H1 (cell line): ENCODE measurements around the gene LIPC. TPM values are rescaled to one million over a fixed set of nuclear protein-coding genes. Genes with fewer than 3 reads are reported as not detected.

Source experiments
- CTCF ChIA-PET: fragments of 300-600 bp; sonication (Branson Sonifier 250); formaldehyde crosslinking; loops from one replicate; lab custom pipeline; 2021; ENCODE audit not compliant: partially characterized antibody; lab: Charles Lee
- POLR2A ChIA-PET: fragments of 300-600 bp; sonication (Branson Sonifier 250); formaldehyde crosslinking; loops from one replicate; lab custom pipeline; 2021; ENCODE audit warnings: inconsistent platforms; ENCODE audit not compliant: partially characterized antibody; lab: Charles Lee
- DNase-seq, 2 experiments: peaks; one replicate each; pipeline versions ENCODE4 v3.0.0 to v3.0.0-alpha.2; 2010 to 2022; ENCODE audit warnings: low spot score in 2 of 2, low read depth in 1 of 2, mixed read lengths in 1 of 2
- FAIRE-seq: peaks from 2 replicates; lab custom pipeline; 2011; peaks lifted over from hg19 to GRCh38; lab: Jason Lieb, UNC
- H2AFZ ChIP-seq: 2 replicates; pipeline ENCODE4 v1.8.1; 2012; ENCODE audit warnings: low read length, inconsistent platforms
- H2AK5ac ChIP-seq: 2 replicates; pipeline ENCODE4 v1.6.1; 2013; ENCODE audit warnings: low read depth, low read length
- H2BK120ac ChIP-seq: replicated peaks from 2 replicates; pipeline ENCODE3; 2013; ENCODE audit warnings: low read depth, low read length, inconsistent platforms
- H2BK12ac ChIP-seq: 2 replicates; pipeline ENCODE4 v1.6.1; 2013; ENCODE audit warnings: low read depth, low read length
- H2BK15ac ChIP-seq: 2 replicates; pipeline ENCODE4 v1.6.1; 2013; ENCODE audit warnings: low read length
- H2BK20ac ChIP-seq: 2 replicates; pipeline ENCODE4 v1.6.1; 2013; ENCODE audit warnings: low read length
- H2BK5ac ChIP-seq: 2 replicates; pipeline ENCODE4 v1.6.1; 2013; ENCODE audit warnings: low read depth, low read length
- H3K14ac ChIP-seq: 2 replicates; pipeline ENCODE4 v1.6.1; 2013; ENCODE audit warnings: inconsistent platforms; ENCODE audit not compliant: insufficient read length
- H3K18ac ChIP-seq: 2 replicates; pipeline ENCODE4 v1.6.1; 2013; ENCODE audit warnings: low read length; ENCODE audit errors: extremely low read depth
- H3K23ac ChIP-seq: 2 replicates; pipeline ENCODE4 v1.6.1; 2013; ENCODE audit warnings: inconsistent platforms; ENCODE audit not compliant: insufficient read length
- H3K23me2 ChIP-seq: 2 replicates; pipeline ENCODE4 v1.6.1; 2013; ENCODE audit warnings: low read depth, low read length
- H3K27ac ChIP-seq: 2 replicates; pipeline ENCODE4 v1.6.1; 2011; ENCODE audit warnings: low read depth, low read length, inconsistent platforms
- H3K27me3 ChIP-seq, 4 experiments: replicated peaks in 1 of 4; 1 replicate in 1 of 4; 2 replicates in 3 of 4; pipeline versions ENCODE4 v1.6.1 to v1.8.1; 2011 to 2013; ENCODE audit warnings: low read length in 3 of 4, mild to moderate bottlenecking in 3 of 4, inconsistent platforms in 2 of 4, mixed read lengths in 2 of 4, moderate library complexity in 1 of 4; ENCODE audit not compliant: control insufficient read depth in 3 of 4, insufficient read depth in 3 of 4; ENCODE audit errors: extremely low read depth in 1 of 4
- H3K36me3 ChIP-seq, 4 experiments: 2 replicates each; pipeline versions ENCODE4 v1.6.1 to v1.8.1; 2011 to 2013; ENCODE audit warnings: mild to moderate bottlenecking in 4 of 4, low read length in 3 of 4, moderate library complexity in 2 of 4, control low read depth in 1 of 4, inconsistent platforms in 1 of 4; ENCODE audit not compliant: insufficient read depth in 4 of 4, control insufficient read depth in 2 of 4
- H3K4ac ChIP-seq: replicated peaks from 2 replicates; pipeline ENCODE3; 2013; ENCODE audit warnings: low read length, low read depth, mixed read lengths, inconsistent platforms; ENCODE audit not compliant: insufficient read length
- H3K4me1 ChIP-seq, 4 experiments: replicated peaks in 1 of 4; 1 replicate in 1 of 4; 2 replicates in 3 of 4; pipeline versions ENCODE4 v1.6.1 to v1.8.1; 2011 to 2013; ENCODE audit warnings: low read length in 3 of 4, inconsistent platforms in 2 of 4, mixed read lengths in 1 of 4; ENCODE audit not compliant: insufficient read depth in 4 of 4, control insufficient read depth in 3 of 4
- H3K4me2 ChIP-seq, 2 experiments: 2 replicates each; pipeline versions ENCODE4 v1.6.1 to v1.8.1; 2011 to 2013; ENCODE audit warnings: low read depth in 2 of 2, low read length in 2 of 2, control low read depth in 1 of 2, inconsistent platforms in 1 of 2, mild to moderate bottlenecking in 1 of 2; ENCODE audit not compliant: insufficient read depth in 1 of 2
- H3K4me3 ChIP-seq, 4 experiments: fragments of 200-600, 300-600 bp in 1 of 4; sonication (generic), shearing (Covaris generic), sonication (Bioruptor Twin) in 1 of 4; 2 replicates each; pipeline versions ENCODE4 v1.5.1 to v1.8.1; 2011 to 2016; ENCODE audit warnings: low read length in 4 of 4, low read depth in 3 of 4, control low read depth in 2 of 4, inconsistent platforms in 2 of 4, mild to moderate bottlenecking in 2 of 4, mixed read lengths in 1 of 4, moderate library complexity in 1 of 4; ENCODE audit not compliant: insufficient read depth in 2 of 4; ENCODE audit errors: extremely low read depth in 1 of 4
- H3K56ac ChIP-seq: replicated peaks from 2 replicates; pipeline ENCODE3; 2013; ENCODE audit warnings: low read depth, mild to moderate bottlenecking, mixed read lengths, low read length, inconsistent platforms; ENCODE audit not compliant: insufficient read length
- H3K79me1 ChIP-seq: 2 replicates; pipeline ENCODE4 v1.6.1; 2013; ENCODE audit warnings: low read depth, low read length, control low read depth
- H3K79me2 ChIP-seq, 2 experiments: 2 replicates each; pipeline versions ENCODE4 v1.6.1 to v1.8.1; 2012 to 2013; ENCODE audit warnings: low read length in 2 of 2, mild to moderate bottlenecking in 2 of 2, inconsistent platforms in 1 of 2; ENCODE audit not compliant: insufficient read depth in 2 of 2, control insufficient read depth in 1 of 2
- H3K9ac ChIP-seq, 4 experiments: replicated peaks in 1 of 4; 1 replicate in 1 of 4; 2 replicates in 3 of 4; pipeline versions ENCODE4 v1.6.1 to v1.8.1; 2011 to 2013; ENCODE audit warnings: low read depth in 3 of 4, low read length in 3 of 4, control low read depth in 2 of 4, mild to moderate bottlenecking in 2 of 4, moderate library complexity in 2 of 4, inconsistent platforms in 1 of 4; ENCODE audit errors: extremely low read depth in 1 of 4
- H3K9me3 ChIP-seq, 2 experiments: 2 replicates each; pipeline versions ENCODE4 v1.6.1 to v1.8.1; 2012 to 2013; ENCODE audit warnings: mild to moderate bottlenecking in 2 of 2, moderate library complexity in 2 of 2, control low read depth in 1 of 2, inconsistent platforms in 1 of 2, low read depth in 1 of 2, low read length in 1 of 2, mixed read lengths in 1 of 2; ENCODE audit not compliant: insufficient read depth in 2 of 2
- H4K20me1 ChIP-seq, 2 experiments: replicated peaks in 1 of 2; 2 replicates each; pipeline versions ENCODE3 to v1.8.1; 2011 to 2013; ENCODE audit warnings: inconsistent platforms in 2 of 2, low read length in 2 of 2, mild to moderate bottlenecking in 1 of 2; ENCODE audit not compliant: insufficient read depth in 2 of 2, control insufficient read depth in 1 of 2
- H4K5ac ChIP-seq: 2 replicates; pipeline ENCODE4 v1.6.1; 2013; ENCODE audit warnings: low read length, low read depth, mixed read lengths, inconsistent platforms; ENCODE audit not compliant: insufficient read length
- H4K8ac ChIP-seq: 2 replicates; pipeline ENCODE4 v1.8.0; 2013; ENCODE audit warnings: mild to moderate bottlenecking, moderate library complexity, low read length, inconsistent platforms; ENCODE audit not compliant: insufficient read depth; ENCODE audit errors: extremely low read depth
- H4K91ac ChIP-seq: replicated peaks from 2 replicates; pipeline ENCODE3; 2013; ENCODE audit warnings: low read length, mixed read lengths, inconsistent platforms; ENCODE audit not compliant: insufficient read length
- EGR1 ChIP-seq: IDR thresholded peaks from 2 replicates; pipeline ENCODE4 v1.6.1; 2011; ENCODE audit warnings: low read depth, low read length, borderline replicate concordance
- KDM4A ChIP-seq: IDR thresholded peaks from one replicate; pipeline ENCODE4 v1.7.1; 2012; ENCODE audit warnings: low read depth, mild to moderate bottlenecking, moderate library complexity, low read length, inconsistent platforms; ENCODE audit not compliant: severe bottlenecking
- MAFK ChIP-seq: IDR thresholded peaks from 2 replicates; pipeline ENCODE4 v1.6.1; 2012; ENCODE audit warnings: low read depth, mild to moderate bottlenecking, improper control_type of control experiment, low read length
- SUZ12 ChIP-seq: fragments of 200-600 bp; sonication (generic); IDR thresholded peaks from 2 replicates; pipeline ENCODE4 v1.6.1; 2012; ENCODE audit warnings: mild to moderate bottlenecking, inconsistent platforms, low read length, moderate library complexity, mixed read lengths
- YY1 ChIP-seq: IDR thresholded peaks from 2 replicates; pipeline ENCODE4 v1.6.1; 2011; ENCODE audit warnings: low read depth, mild to moderate bottlenecking, low read length
- WGBS, 2 experiments: shearing (Covaris generic) in 1 of 2; methylation state at CpG; one replicate each; pipeline versions ENCODE4 v1.1.6 to v1.1.7; 2013 to 2015; ENCODE audit warnings: low lambda C conversion rate in 2 of 2, mixed read lengths in 2 of 2, inconsistent platforms in 1 of 2, low coverage in 1 of 2, missing lambda C conversion rate in 1 of 2; ENCODE audit not compliant: insufficient replicate concordance in 2 of 2, insufficient coverage in 1 of 2, insufficient read length in 1 of 2; ENCODE audit errors: extremely low coverage in 1 of 2, missing lambda C conversion rate in 1 of 2; 5-methylcytosine and 5-hydroxymethylcytosine counted together
- polyA plus RNA-seq, 7 experiments: library from polyadenylated mRNA; depleted of rRNA in 3 of 7; stranded (reverse) in 5 of 7; unstranded in 2 of 7; fragments of >200 nt in 5 of 7; fragments of 200-250 nt in 2 of 7; gene quantifications; 1 replicate in 5 of 7; 2 replicates in 1 of 7; 4 replicates in 1 of 7; pipeline versions ENCODE4 v1.2.1 to v1.2.3, GENCODE V29; 2011 to 2013; ENCODE audit warnings: missing spikeins in 2 of 7, mixed read lengths in 2 of 7
- total RNA-seq: library from RNA; stranded (reverse); fragmentation: NEBNext Ultra II Directional; extraction: Animal tissue kit (Norgen Biotek cat#: 25700); gene quantifications from 2 replicates; pipeline ENCODE4 v1.2.1, GENCODE V29; 2021

LIPC gene
- total and polyA plus RNA-seq, 2 of the 8 experiments (the other 6 are each of a cell fraction or from before 2014, with no cell fraction given), result not detected

DNA sequence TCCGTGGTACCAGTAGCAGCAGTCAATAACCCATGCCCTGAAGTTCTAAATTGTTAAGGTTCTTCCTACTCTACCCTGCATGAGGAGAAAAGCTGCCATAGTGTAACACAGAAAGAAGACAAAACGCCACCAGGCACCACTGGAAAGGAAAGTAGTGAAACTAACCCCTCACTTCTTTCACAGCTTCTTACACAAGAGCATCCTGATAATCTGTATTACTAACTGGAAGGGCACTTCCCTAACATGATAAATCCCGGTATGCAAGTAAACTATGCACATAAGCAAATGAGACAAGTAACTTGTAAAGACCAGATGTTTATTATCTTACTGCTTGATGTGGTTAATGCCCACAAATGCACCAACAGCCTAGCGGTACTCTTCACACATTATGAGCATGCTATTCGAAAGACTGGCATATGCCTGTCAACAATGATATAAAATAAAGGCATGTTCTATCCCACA, 176.4 kb downstream of the LIPC start:
- Histone ChIP-seq H2BK120ac (no peak overlapping the region), H3K9me3 (no peaks in the 10 kb centered on the region), H4K20me1 (peaks cover 0 to 4% of the 10 kb centered on the region in 2 experiments), H3K27ac (no peak overlapping the region), H2AK5ac (no peak overlapping the region), H3K9ac (no peak overlapping the region), H3K18ac (no peak overlapping the region), H4K91ac (no peak overlapping the region), H2BK20ac (no peak overlapping the region), H2BK15ac (no peak overlapping the region)
- WGBS, 2 experiments, result 90% methylated on average over 5 of the region's 5 CpGs; no CpG with 5 or more reads in 1 of the 2 experiments
- DNase-seq (no peak), FAIRE-seq (no peak)
- no peak for TF ChIP-seq KDM4A
- TF ChIP-seq SUZ12, result no peak
- no peak for TF ChIP-seq EGR1
- TF ChIP-seq MAFK, result no peak
- TF ChIP-seq YY1, result no peak
- TF ChIP-seq, all 59 proteins: peak for 0
- no peak overlapping the region for H2AFZ ChIP-seq
- H3K27me3 ChIP-seq, result no peaks in the 10 kb centered on the region
- no peak overlapping the region for H3K4ac ChIP-seq
- H2BK5ac ChIP-seq, result no peak overlapping the region
- ChIA-PET POLR2A (no interaction called here), CTCF (no interaction called here)
- no peak overlapping the region for H4K5ac ChIP-seq
- H3K4me2 ChIP-seq, result no peak overlapping the region
- H3K79me2 ChIP-seq, result no peaks in the 10 kb centered on the region
- peaks cover 3% of the 10 kb centered on the region; the same call in 1 of the 2 replicates for H3K23me2 ChIP-seq
- peaks cover 0 to 9% (median 0%) of the 10 kb centered on the region in 4 experiments; a peak in 2 of 8 replicates for H3K36me3 ChIP-seq
- H2BK12ac ChIP-seq, result no peak overlapping the region
- no peak overlapping the region for H3K14ac ChIP-seq
- H3K23ac ChIP-seq, result no peak overlapping the region
- no peaks in the 10 kb centered on the region for H3K4me1 ChIP-seq
- no peak overlapping the region for H4K8ac ChIP-seq
- 0 out of 2 replicates have a peak, but pooled peaks cover 4% of the 10 kb centered on the region for H3K79me1 ChIP-seq
- H3K56ac ChIP-seq, result no peak overlapping the region
- H3K4me3 ChIP-seq, result no peak overlapping the region
